Measurements from ENCODE around the gene CGB5. TPM values are rescaled to one million over a fixed set of nuclear protein-coding genes. Genes with fewer than 3 reads are reported as not detected.

Gene CGB5
- total RNA-seq, 1 donor: not detected

- Histone ChIP-seq H3K4me3 (ENCODE audit: insufficient read depth, low read length) (no peak overlapping the region), H2AFZ (ENCODE audit: low read length) (no peak overlapping the region), H3K4me2 (ENCODE audit: insufficient read depth, low read length) (no peak overlapping the region), H3K27ac (ENCODE audit: low read depth, low read length) (no peak overlapping the region), H4K20me1 (ENCODE audit: insufficient read depth, low read length) (peaks cover 52% of the 10 kb centered on the region), H3K36me3 (ENCODE audit: insufficient read depth, low read length) (peaks cover 81% of the 10 kb centered on the region), H3K4me1 (ENCODE audit: insufficient read depth, low read length) (peaks cover 1% of the 10 kb centered on the region), H3K79me2 (ENCODE audit: insufficient read depth, low read length) (peaks cover 92% of the 10 kb centered on the region), H3K27me3 (ENCODE audit: insufficient read depth, low read length) (no peaks in the 10 kb centered on the region), H3K9me3 (ENCODE audit: low read depth, low read length) (no peaks in the 10 kb centered on the region)
- TF ChIP-seq CTCF (IDR thresholded peaks at IDR 0.05; ENCODE audit: extremely low read depth, low read depth, low read length): no peak
- DNase-seq (ENCODE audit: insufficient read length, low spot score, missing footprints): no peak
Measured at GRCh38 chr19:49092686-49093085, 49.0 kb downstream of the CGB5 start.

Small RNA genes lying within 50 kb of the gene (small RNA-seq; reads per million reads assigned to genes)
- not detected for gene MIR6798
- not detected for gene RN7SL708P

Other genes with a start within 250 kb of the CGB5 start
- gene BCAT2, start 232.8 kb upstream of the CGB5 start, total RNA-seq: 29.7 and 30.1 TPM in 2 replicates
- 1.8 and 2.1 TPM in 2 replicates for gene HSD17B14, start 207.4 kb upstream of the CGB5 start, total RNA-seq
- 21.4 and 28.6 TPM in 2 replicates for gene PLEKHA4, start 175.2 kb upstream of the CGB5 start, total RNA-seq
- 70.4 and 84.0 TPM in 2 replicates for gene PPP1R15A, start 171.4 kb upstream of the CGB5 start, total RNA-seq
- gene TULP2, start 145.1 kb upstream of the CGB5 start, total RNA-seq: not detected in 2 replicates
- 242 and 300 TPM in 2 replicates for gene NUCB1, start 143.5 kb upstream of the CGB5 start, total RNA-seq
- 0.29 and 0.36 TPM in 2 replicates for gene DHDH, start 110.1 kb upstream of the CGB5 start, total RNA-seq
- 78.4 and 78.9 TPM in 2 replicates for gene BAX, start 89.0 kb upstream of the CGB5 start, total RNA-seq
- gene FTL, start 78.5 kb upstream of the CGB5 start, total RNA-seq: 3,966 and 4,197 TPM in 2 replicates
- gene GYS1, start 50.5 kb upstream of the CGB5 start, total RNA-seq: 25.6 and 44.5 TPM in 2 replicates
- gene RUVBL2, start 50.0 kb upstream of the CGB5 start, total RNA-seq: 113 and 122 TPM in 2 replicates
- not detected in 2 replicates for gene LHB, start 26.8 kb upstream of the CGB5 start, total RNA-seq
- gene CGB3, start 19.5 kb upstream of the CGB5 start, total RNA-seq: not detected in 2 replicates
- not detected in 2 replicates for gene CGB2, start 12.0 kb upstream of the CGB5 start, total RNA-seq
- 0.29 TPM in 1 of 2 replicates, not detected in the other for gene CGB1, start 7.0 kb upstream of the CGB5 start, total RNA-seq
- 0.29 TPM in 1 of 2 replicates, not detected in the other for gene CGB8, start 5.3 kb downstream of the CGB5 start, total RNA-seq
- gene CGB7, start 13.9 kb downstream of the CGB5 start, total RNA-seq: under 0.01 and 0.29 TPM in 2 replicates
- not detected in 2 replicates for gene NTF4, start 21.0 kb downstream of the CGB5 start, total RNA-seq
- gene KCNA7, start 28.9 kb downstream of the CGB5 start, total RNA-seq: not detected in 2 replicates
- gene SNRNP70, start 41.6 kb downstream of the CGB5 start, total RNA-seq: 105 and 111 TPM in 2 replicates
- 5.6 and 6.2 TPM in 2 replicates for gene LIN7B, start 70.5 kb downstream of the CGB5 start, total RNA-seq
- gene C19orf73, start 75.3 kb downstream of the CGB5 start, total RNA-seq: 0.36 TPM in 1 of 2 replicates, not detected in the other
- gene PPFIA3, start 75.7 kb downstream of the CGB5 start, total RNA-seq: 1.1 and 1.2 TPM in 2 replicates
- gene HRC, start 111.5 kb downstream of the CGB5 start, total RNA-seq: not detected in 2 replicates
- gene TRPM4, start 113.9 kb downstream of the CGB5 start, total RNA-seq: 15.9 and 20.6 TPM in 2 replicates